K562 (cell line): Measurements from ENCODE around the gene ITGA2B. TPM values are rescaled to one million over a fixed set of nuclear protein-coding genes. Genes with fewer than 3 reads are reported as not detected.
A peak's percentile ranks its signal among the peaks of the same experiment; 100 is the strongest.

Experiments
- BCOR ChIP-seq: fragments of 450-650 bp; IDR thresholded peaks from 2 replicates; pipeline ENCODE4 v1.6.1; 2016
- CBX3 ChIP-seq, 2 experiments: IDR thresholded peaks; 1 replicate in 1 of 2; 2 replicates in 1 of 2; pipeline ENCODE4 v1.6.1; 2012; ENCODE audit warnings: inconsistent platforms in 2 of 2, low read length in 2 of 2, borderline replicate concordance in 1 of 2, control low read depth in 1 of 2
- ELF2 ChIP-seq: fragments of 250-450 bp; sonication (Bioruptor Pico); IDR thresholded peaks from 2 replicates; pipeline ENCODE4 v1.5.0; 2021; ENCODE audit warnings: mild to moderate bottlenecking
- FOXM1 ChIP-seq, 2 experiments: fragments of 450-650 bp in 1 of 2; sonication (generic) in 1 of 2; formaldehyde crosslinking in 1 of 2; IDR thresholded peaks; 2 replicates each; pipeline versions ENCODE4 v1.6.1 to v1.9.0; 2017 to 2022; ENCODE audit warnings: low read depth in 2 of 2, mild to moderate bottlenecking in 2 of 2, missing genetic modification reagents in 1 of 2, moderate library complexity in 1 of 2
- HDAC3 ChIP-seq: fragments of 450-650 bp; IDR thresholded peaks from 2 replicates; pipeline ENCODE4 v1.6.1; 2018; ENCODE audit warnings: borderline replicate concordance, mild to moderate bottlenecking, moderate library complexity; ENCODE audit not compliant: partially characterized antibody
- HMGN3 ChIP-seq: IDR thresholded peaks from 2 replicates; pipeline ENCODE4 v1.6.1; 2011; ENCODE audit warnings: borderline replicate concordance, low read depth, mild to moderate bottlenecking, mixed read lengths, low read length; ENCODE audit not compliant: insufficient read length; ENCODE audit errors: extremely low read depth
- KDM4B ChIP-seq, 2 experiments: fragments of 450-650 bp in 1 of 2; sonication (generic) in 1 of 2; IDR thresholded peaks; 2 replicates each; pipeline ENCODE4 v1.6.1; 2016 to 2017; ENCODE audit warnings: borderline replicate concordance in 2 of 2, antibody characterized with exemption in 1 of 2, low read depth in 1 of 2, mild to moderate bottlenecking in 1 of 2
- KLF16 ChIP-seq: IDR thresholded peaks from 2 replicates; pipeline ENCODE4 v1.6.1; 2016; ENCODE audit warnings: antibody characterized with exemption
- MCM7 ChIP-seq, 2 experiments: fragments of 450-650 bp; IDR thresholded peaks; 2 replicates each; pipeline ENCODE4 v1.6.1; 2016 to 2018
- MXI1 ChIP-seq: IDR thresholded peaks from 2 replicates; pipeline ENCODE4 v1.6.1; 2011; ENCODE audit warnings: low read depth, mild to moderate bottlenecking, improper control_type of control experiment, low read length
- NEUROD1 ChIP-seq: fragments of 150-350 bp; IDR thresholded peaks from 2 replicates; pipeline ENCODE4 v1.6.1; 2014; ENCODE audit warnings: borderline replicate concordance, low read length, low read depth; ENCODE audit not compliant: partially characterized antibody
- SIX5 ChIP-seq, 2 experiments: IDR thresholded peaks; 2 replicates each; pipeline ENCODE4 v1.6.1; 2011; ENCODE audit warnings: low read length in 2 of 2, borderline replicate concordance in 1 of 2, low read depth in 1 of 2, mild to moderate bottlenecking in 1 of 2, moderate library complexity in 1 of 2; ENCODE audit not compliant: insufficient read depth in 1 of 2
- SMARCE1 ChIP-seq: fragments of 450-650 bp; IDR thresholded peaks from 2 replicates; pipeline ENCODE4 v1.7.1; 2016; ENCODE audit warnings: mild to moderate bottlenecking
- SP1 ChIP-seq: sonication (generic); formaldehyde crosslinking; IDR thresholded peaks from 2 replicates; pipeline ENCODE4 v1.8.1; 2022; ENCODE audit warnings: mild to moderate bottlenecking, missing genetic modification reagents
- ZBTB7A ChIP-seq: IDR thresholded peaks from 2 replicates; pipeline ENCODE4 v1.6.1; 2011; ENCODE audit warnings: low read depth, mild to moderate bottlenecking, low read length, moderate library complexity, borderline replicate concordance; ENCODE audit not compliant: control insufficient read depth
- ZBTB8A ChIP-seq: fragments of 450-650 bp; IDR thresholded peaks from 2 replicates; pipeline ENCODE4 v1.6.1; 2018; ENCODE audit warnings: mild to moderate bottlenecking, moderate library complexity; ENCODE audit not compliant: partially characterized antibody
- polyA plus RNA-seq, 8 experiments: library from polyadenylated mRNA; depleted of rRNA in 4 of 8; stranded (reverse) in 5 of 8; unstranded in 3 of 8; fragments of >200 nt; fragmentation: Nextera tagmentation in 2 of 8; fragmentation: Illumina TruSeq in 1 of 8; extraction: Ambion mirVana in 2 of 8; extraction: Trizol in 1 of 8; gene quantifications; 2 replicates each; pipeline versions ENCODE4 v1.2.1 to v1.2.3, GENCODE V29; 2011 to 2014; ENCODE audit warnings: inconsistent platforms in 1 of 8, missing spikeins in 1 of 8
- total RNA-seq, 7 experiments: library from RNA; depleted of rRNA in 6 of 7; stranded (reverse); fragments of >200 nt in 6 of 7; fragmentation: Illumina TruSeq in 2 of 7; extraction: Trizol in 2 of 7; gene quantifications; 2 replicates each; pipeline versions ENCODE4 v1.2.1 to v1.2.3, GENCODE V29; 2011 to 2021; ENCODE audit warnings: low replicate concordance in 1 of 7
- TF ChIP-seq, protein P1 (sequence below): sonication (generic); formaldehyde crosslinking; IDR thresholded peaks from 2 replicates; pipeline ENCODE4 v1.9.0; 2022; ENCODE audit warnings: mild to moderate bottlenecking, missing genetic modification reagents
- TF ChIP-seq, protein P2 (sequence below): sonication (generic); formaldehyde crosslinking; IDR thresholded peaks from 2 replicates; pipeline ENCODE4 v1.8.0; 2022; ENCODE audit warnings: mild to moderate bottlenecking, missing genetic modification reagents
- TF ChIP-seq, protein P3 (sequence below): fragments of 450-650 bp; conservative IDR thresholded peaks from 2 replicates; pipeline ENCODE4 v1.6.1; 2016; ENCODE audit warnings: missing genetic modification characterization, low read depth, mild to moderate bottlenecking, missing compliant biosample characterization, moderate library complexity
- TF ChIP-seq, protein P4 (sequence below): fragments of 450-650 bp; formaldehyde crosslinking; conservative IDR thresholded peaks from 2 replicates; pipeline ENCODE4 v1.4.0; 2022; ENCODE audit warnings: mild to moderate bottlenecking, missing genetic modification characterization
- TF ChIP-seq, protein P5 (sequence below): fragments of 450-650 bp; IDR thresholded peaks from 2 replicates; pipeline ENCODE4 v1.7.0; 2016; ENCODE audit warnings: borderline replicate concordance

ITGA2B gene
- total and polyA plus RNA-seq, 9 of the 15 experiments (the other 6 are each of a cell fraction or from before 2014, with no cell fraction given) = 1.1 to 26.4 (median 5.6) TPM

DNA sequence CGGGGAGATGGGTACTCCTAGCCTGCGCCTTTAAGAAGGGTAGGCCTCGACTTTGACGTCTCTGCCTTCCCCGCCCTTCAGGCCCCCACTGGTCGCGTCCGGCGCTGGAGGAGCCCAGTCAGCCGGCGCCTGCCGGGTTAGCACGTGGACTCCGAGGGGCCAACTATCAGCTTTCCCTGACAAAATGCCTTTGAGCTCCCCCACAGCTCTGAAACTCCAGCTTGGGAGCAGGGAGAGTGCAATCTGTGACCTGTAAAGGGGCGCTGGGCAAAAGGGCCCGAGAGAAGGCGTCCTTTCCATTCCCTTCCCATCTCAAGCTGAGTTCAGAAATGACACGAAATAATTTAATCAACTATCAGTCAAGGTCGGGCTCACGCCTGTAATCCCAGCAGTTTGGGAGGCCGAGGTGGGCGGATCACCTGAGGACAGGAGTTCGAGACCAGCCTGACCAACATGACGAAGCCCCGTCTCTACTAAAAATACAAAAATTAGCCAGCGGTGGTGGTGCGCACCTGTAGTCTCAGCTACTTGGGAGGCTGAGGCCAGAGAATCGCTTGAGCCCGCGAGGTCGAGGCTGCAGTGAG is 62.5 kb downstream of the ITGA2B start (continued):
- no peak; the same call in 1 of the 2 replicates for TF ChIP-seq ZBTB7A
- TF ChIP-seq MXI1 = peak; percentile 91
- TF ChIP-seq BCOR = peak; percentile 89
- TF ChIP-seq MCM7 (IDR thresholded peaks at IDR 0.05) = no peak
- TF ChIP-seq, protein P1, sequence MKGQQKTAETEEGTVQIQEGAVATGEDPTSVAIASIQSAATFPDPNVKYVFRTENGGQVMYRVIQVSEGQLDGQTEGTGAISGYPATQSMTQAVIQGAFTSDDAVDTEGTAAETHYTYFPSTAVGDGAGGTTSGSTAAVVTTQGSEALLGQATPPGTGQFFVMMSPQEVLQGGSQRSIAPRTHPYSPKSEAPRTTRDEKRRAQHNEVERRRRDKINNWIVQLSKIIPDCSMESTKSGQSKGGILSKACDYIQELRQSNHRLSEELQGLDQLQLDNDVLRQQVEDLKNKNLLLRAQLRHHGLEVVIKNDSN (CRISPR knock-in tag) = peak; percentile 78
- TF ChIP-seq SIX5 (IDR thresholded peaks at IDR 0.05; ENCODE audit: borderline replicate concordance in 1 of 2, insufficient read depth in 1 of 2, low read depth in 1 of 2, low read length in 2 of 2) = no peak
- TF ChIP-seq ZBTB8A = no peak
- peak; percentile 85 for TF ChIP-seq FOXM1 (IDR thresholded peaks at IDR 0.05; ENCODE audit: low read depth)
- no peak for TF ChIP-seq FOXM1 (CRISPR knock-in tag; IDR thresholded peaks at IDR 0.05; ENCODE audit: low read depth)
- no peak for TF ChIP-seq SMARCE1
- TF ChIP-seq, protein P2, sequence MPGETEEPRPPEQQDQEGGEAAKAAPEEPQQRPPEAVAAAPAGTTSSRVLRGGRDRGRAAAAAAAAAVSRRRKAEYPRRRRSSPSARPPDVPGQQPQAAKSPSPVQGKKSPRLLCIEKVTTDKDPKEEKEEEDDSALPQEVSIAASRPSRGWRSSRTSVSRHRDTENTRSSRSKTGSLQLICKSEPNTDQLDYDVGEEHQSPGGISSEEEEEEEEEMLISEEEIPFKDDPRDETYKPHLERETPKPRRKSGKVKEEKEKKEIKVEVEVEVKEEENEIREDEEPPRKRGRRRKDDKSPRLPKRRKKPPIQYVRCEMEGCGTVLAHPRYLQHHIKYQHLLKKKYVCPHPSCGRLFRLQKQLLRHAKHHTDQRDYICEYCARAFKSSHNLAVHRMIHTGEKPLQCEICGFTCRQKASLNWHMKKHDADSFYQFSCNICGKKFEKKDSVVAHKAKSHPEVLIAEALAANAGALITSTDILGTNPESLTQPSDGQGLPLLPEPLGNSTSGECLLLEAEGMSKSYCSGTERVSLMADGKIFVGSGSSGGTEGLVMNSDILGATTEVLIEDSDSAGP (CRISPR knock-in tag) = peak; percentile 82; the same call in 1 of the 2 replicates
- TF ChIP-seq HDAC3 = no peak
- peak; percentile 75 for TF ChIP-seq SP1 (CRISPR knock-in tag)
- TF ChIP-seq CBX3 (IDR thresholded peaks at IDR 0.05; ENCODE audit: borderline replicate concordance in 1 of 2, low read length in 2 of 2) = peak in 1 of 2 experiments; percentile 61; a peak in 2 of 3 replicates
- TF ChIP-seq ELF2 = no peak
- TF ChIP-seq KDM4B (IDR thresholded peaks at IDR 0.05; ENCODE audit: borderline replicate concordance in 2 of 2, low read depth in 1 of 2) = peak in 1 of 2 experiments; percentile 35; a peak in 1 of 4 replicates
- TF ChIP-seq, protein P3, sequence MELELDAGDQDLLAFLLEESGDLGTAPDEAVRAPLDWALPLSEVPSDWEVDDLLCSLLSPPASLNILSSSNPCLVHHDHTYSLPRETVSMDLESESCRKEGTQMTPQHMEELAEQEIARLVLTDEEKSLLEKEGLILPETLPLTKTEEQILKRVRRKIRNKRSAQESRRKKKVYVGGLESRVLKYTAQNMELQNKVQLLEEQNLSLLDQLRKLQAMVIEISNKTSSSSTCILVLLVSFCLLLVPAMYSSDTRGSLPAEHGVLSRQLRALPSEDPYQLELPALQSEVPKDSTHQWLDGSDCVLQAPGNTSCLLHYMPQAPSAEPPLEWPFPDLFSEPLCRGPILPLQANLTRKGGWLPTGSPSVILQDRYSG = no peak
- peak; percentile 90 for TF ChIP-seq NEUROD1
- TF ChIP-seq HMGN3 = peak; percentile 85
- TF ChIP-seq, protein P4, sequence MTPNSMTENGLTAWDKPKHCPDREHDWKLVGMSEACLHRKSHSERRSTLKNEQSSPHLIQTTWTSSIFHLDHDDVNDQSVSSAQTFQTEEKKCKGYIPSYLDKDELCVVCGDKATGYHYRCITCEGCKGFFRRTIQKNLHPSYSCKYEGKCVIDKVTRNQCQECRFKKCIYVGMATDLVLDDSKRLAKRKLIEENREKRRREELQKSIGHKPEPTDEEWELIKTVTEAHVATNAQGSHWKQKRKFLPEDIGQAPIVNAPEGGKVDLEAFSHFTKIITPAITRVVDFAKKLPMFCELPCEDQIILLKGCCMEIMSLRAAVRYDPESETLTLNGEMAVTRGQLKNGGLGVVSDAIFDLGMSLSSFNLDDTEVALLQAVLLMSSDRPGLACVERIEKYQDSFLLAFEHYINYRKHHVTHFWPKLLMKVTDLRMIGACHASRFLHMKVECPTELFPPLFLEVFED (CRISPR knock-in tag) = no peak
- TF ChIP-seq KLF16 = peak; percentile 16; the same call in 1 of the 2 replicates
- TF ChIP-seq, protein P5, sequence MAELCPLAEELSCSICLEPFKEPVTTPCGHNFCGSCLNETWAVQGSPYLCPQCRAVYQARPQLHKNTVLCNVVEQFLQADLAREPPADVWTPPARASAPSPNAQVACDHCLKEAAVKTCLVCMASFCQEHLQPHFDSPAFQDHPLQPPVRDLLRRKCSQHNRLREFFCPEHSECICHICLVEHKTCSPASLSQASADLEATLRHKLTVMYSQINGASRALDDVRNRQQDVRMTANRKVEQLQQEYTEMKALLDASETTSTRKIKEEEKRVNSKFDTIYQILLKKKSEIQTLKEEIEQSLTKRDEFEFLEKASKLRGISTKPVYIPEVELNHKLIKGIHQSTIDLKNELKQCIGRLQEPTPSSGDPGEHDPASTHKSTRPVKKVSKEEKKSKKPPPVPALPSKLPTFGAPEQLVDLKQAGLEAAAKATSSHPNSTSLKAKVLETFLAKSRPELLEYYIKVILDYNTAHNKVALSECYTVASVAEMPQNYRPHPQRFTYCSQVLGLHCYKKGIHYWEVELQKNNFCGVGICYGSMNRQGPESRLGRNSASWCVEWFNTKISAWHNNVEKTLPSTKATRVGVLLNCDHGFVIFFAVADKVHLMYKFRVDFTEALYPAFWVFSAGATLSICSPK = no peak
